Measurements from ENCODE around the gene KDM1B.

DNA sequence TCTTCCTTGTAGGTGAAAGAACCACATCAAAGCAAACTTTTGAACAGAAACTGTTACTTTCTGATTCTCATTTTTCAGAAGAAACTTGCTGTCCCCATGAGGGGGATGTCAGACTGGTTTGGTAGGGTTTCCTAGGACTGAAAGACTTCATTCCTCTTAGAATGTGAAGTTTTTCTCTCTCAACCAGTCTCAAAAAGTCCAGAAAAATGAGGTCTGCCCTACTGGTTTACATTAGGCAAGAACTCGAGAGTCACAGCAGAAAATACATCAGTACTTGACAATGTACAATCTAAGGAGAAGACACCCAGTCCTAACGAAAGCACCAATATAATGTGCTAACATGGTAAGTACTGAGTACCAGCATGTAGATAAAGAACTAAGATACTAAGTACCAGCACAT, 20.1 kb upstream of the KDM1B start:
- TF ChIP-seq CTCF (IDR thresholded peaks at IDR 0.05), result no peak
- no peak for TF ChIP-seq POLR2A (IDR thresholded peaks at IDR 0.05)
- TF ChIP-seq POLR2AphosphoS5 (IDR thresholded peaks at IDR 0.05), result no peak
